ENCODE results near the gene SLC5A6.

DNA sequence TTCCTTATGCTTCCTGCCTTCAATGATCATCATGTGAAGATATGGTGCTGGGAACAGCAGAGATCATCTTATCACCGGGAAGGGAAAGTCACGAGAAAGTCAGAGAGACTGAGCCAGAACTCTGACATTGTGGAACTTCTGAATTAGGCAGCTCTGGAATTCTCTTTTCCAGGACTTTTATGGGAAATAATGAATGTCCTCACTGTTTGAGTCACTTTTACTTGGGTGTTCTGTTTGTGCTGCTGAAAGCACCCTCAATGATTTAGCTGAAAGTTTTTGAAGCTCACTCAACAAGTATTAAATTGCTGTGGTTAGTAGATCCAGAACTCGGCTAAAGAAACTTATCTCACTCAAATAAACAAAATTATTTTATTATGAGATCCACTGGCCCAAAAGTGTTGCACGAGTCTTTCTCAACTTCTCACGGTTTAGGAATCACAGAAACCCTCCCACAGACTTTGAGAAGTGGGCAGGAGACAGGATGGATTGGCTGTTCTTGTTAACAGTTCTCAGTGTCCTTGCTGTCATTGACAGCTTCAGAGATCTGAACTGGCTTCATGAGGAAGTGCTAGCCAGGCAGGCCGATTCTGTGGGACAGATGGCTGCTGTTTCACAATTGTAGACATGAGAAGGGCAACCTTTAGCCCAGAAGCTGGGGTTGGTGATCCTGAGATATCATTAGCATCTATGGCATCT, 26.6 kb downstream of the SLC5A6 start:
- TF ChIP-seq POLR2A (IDR thresholded peaks at IDR 0.05) (no peak), CTCF (IDR thresholded peaks at IDR 0.05) (no peak)
